K562 (cell line): ENCODE measurements around the gene AHCY. TPM values are rescaled to one million over a fixed set of nuclear protein-coding genes. Genes with fewer than 3 reads are reported as not detected.

ENCODE experiments used
- ATAC-seq: fragments of 200-7000 bp; cut with Tn5 transposase; 3 replicates; pipeline ENCODE4 v1.9.1; 2020; ENCODE audit warnings: moderate library complexity
- BruUV-seq: library from RNA; stranded (reverse); fragments of 400-500 nt; replicated peaks from 2 replicates; lab custom pipeline; 2021; lab: Mats Ljungman, UMichigan
- CTCF ChIA-PET: fragments of 300-600 bp; formaldehyde crosslinking; extraction: SDS; loops from one replicate; lab custom pipeline; 2021; ENCODE audit warnings: low intra/inter-chr PET ratio; lab: Yijun Ruan, JAX
- POLR2A ChIA-PET: fragments of 300-600, 350-650 bp; sonication (Branson Sonifier 250); formaldehyde crosslinking; extraction: SDS; loops from one replicate; lab custom pipeline; 2021; ENCODE audit warnings: antibody characterized with exemption, inconsistent platforms; lab: Yijun Ruan, JAX
- DNase-seq, 4 experiments: peaks; one replicate each; pipeline versions ENCODE4 v3.0.0 to v3.0.0-alpha.2; 2011 to 2018; ENCODE audit warnings: low spot score in 3 of 4, mixed read lengths in 3 of 4; ENCODE audit errors: extremely low read depth in 1 of 4
- FAIRE-seq: peaks from 2 replicates; lab custom pipeline; 2011; peaks lifted over from hg19 to GRCh38; lab: Jason Lieb, UNC
- H2AFZ ChIP-seq: 2 replicates; pipeline ENCODE4 v1.6.0; 2011; ENCODE audit warnings: low read depth, low read length, control low read depth, inconsistent platforms
- H3K27ac ChIP-seq: fragments of 200-600 bp; 3 replicates; pipeline ENCODE4 v1.8.0; 2011; ENCODE audit warnings: low read depth, mild to moderate bottlenecking, control low read depth, inconsistent platforms, low read length, moderate library complexity, mixed read lengths; ENCODE audit errors: extremely low read depth
- H3K27me3 ChIP-seq, 2 experiments: fragments of 300-600 bp in 1 of 2; 2 replicates in 1 of 2; 3 replicates in 1 of 2; pipeline versions ENCODE4 v1.6.0 to v1.8.0; 2011; ENCODE audit warnings: inconsistent platforms in 2 of 2, low read length in 2 of 2, mild to moderate bottlenecking in 1 of 2, mixed read lengths in 1 of 2, moderate library complexity in 1 of 2; ENCODE audit not compliant: control insufficient read depth in 2 of 2, insufficient read depth in 2 of 2
- H3K36me3 ChIP-seq: fragments of 300-600 bp; 3 replicates; pipeline ENCODE4 v1.8.0; 2011; ENCODE audit warnings: mild to moderate bottlenecking, low read length, inconsistent platforms; ENCODE audit not compliant: control insufficient read depth, insufficient read depth
- H3K4me1 ChIP-seq, 2 experiments: fragments of 200-600 bp in 1 of 2; replicated peaks in 1 of 2; 2 replicates in 1 of 2; 3 replicates in 1 of 2; pipeline versions ENCODE4 v1.5.1 to v1.8.0; 2011; ENCODE audit warnings: inconsistent platforms in 2 of 2, low read length in 2 of 2, mild to moderate bottlenecking in 1 of 2, mixed read lengths in 1 of 2, moderate library complexity in 1 of 2; ENCODE audit not compliant: control insufficient read depth in 2 of 2, insufficient read depth in 2 of 2
- H3K4me2 ChIP-seq: 2 replicates; pipeline ENCODE4 v1.6.1; 2011; ENCODE audit warnings: low read length, control low read depth, inconsistent platforms, mixed read lengths; ENCODE audit not compliant: insufficient read depth
- H3K4me3 ChIP-seq: fragments of 200-600 bp; sonication (generic), shearing (Covaris generic); 2 replicates; pipeline ENCODE4 v1.5.1; 2016; ENCODE audit warnings: control low read depth, inconsistent platforms
- H3K79me2 ChIP-seq: fragments of 200-600 bp; 3 replicates; pipeline ENCODE4 v1.8.0; 2011; ENCODE audit warnings: low read length, inconsistent platforms; ENCODE audit not compliant: control insufficient read depth, insufficient read depth
- H3K9ac ChIP-seq, 2 experiments: 2 replicates each; pipeline versions ENCODE4 v1.6.0 to v1.6.1; 2011; ENCODE audit warnings: low read depth in 2 of 2, low read length in 2 of 2, control low read depth in 1 of 2, inconsistent platforms in 1 of 2, mild to moderate bottlenecking in 1 of 2, mixed read lengths in 1 of 2; ENCODE audit not compliant: insufficient read depth in 1 of 2
- H3K9me1 ChIP-seq: one replicate; pipeline ENCODE4 v1.6.0; 2011; ENCODE audit warnings: inconsistent platforms, mild to moderate bottlenecking, low read length, moderate library complexity; ENCODE audit not compliant: control insufficient read depth, insufficient read depth
- H3K9me3 ChIP-seq: replicated peaks from 2 replicates; pipeline ENCODE4 v1.5.1; 2011; ENCODE audit warnings: low read depth, low read length, inconsistent platforms; ENCODE audit not compliant: control insufficient read depth, insufficient read depth
- H4K20me1 ChIP-seq: replicated peaks from 2 replicates; pipeline ENCODE4 v1.6.1; 2011; ENCODE audit warnings: low read length, inconsistent platforms, mixed read lengths; ENCODE audit not compliant: control insufficient read depth, insufficient read depth
- E2F3 ChIP-seq: fragments of 250-450 bp; sonication (Bioruptor Pico); IDR thresholded peaks from 2 replicates; pipeline ENCODE4 v1.4.0; 2020; ENCODE audit warnings: mild to moderate bottlenecking
- KAT2B ChIP-seq: IDR thresholded peaks from one replicate; pipeline ENCODE4 v1.6.1; 2012; ENCODE audit warnings: low read depth, mild to moderate bottlenecking, control low read depth, inconsistent platforms, low read length, moderate library complexity
- MEIS2 ChIP-seq: fragments of 450-650 bp; IDR thresholded peaks from 2 replicates; pipeline ENCODE4 v1.6.1; 2014; ENCODE audit warnings: mild to moderate bottlenecking; ENCODE audit not compliant: partially characterized antibody
- ZNF12 ChIP-seq: sonication (generic); formaldehyde crosslinking; IDR thresholded peaks from 2 replicates; pipeline ENCODE4 v1.4.0; 2020; ENCODE audit warnings: mild to moderate bottlenecking, missing genetic modification reagents
- ZNF134 ChIP-seq: fragments of 250-450 bp; sonication (Bioruptor Pico); conservative IDR thresholded peaks from 2 replicates; pipeline ENCODE4 v1.4.0; 2020
- WGBS: fragments of 100-300 bp; shearing (Covaris generic); methylation state at CpG from one replicate; pipeline ENCODE4 v1.1.6; 2016; ENCODE audit warnings: low coverage, mixed read lengths; ENCODE audit not compliant: insufficient coverage; ENCODE audit errors: missing lambda C conversion rate; 5-methylcytosine and 5-hydroxymethylcytosine counted together
- in situ Hi-C: fragments of 300-500 bp; cut with MboI; formaldehyde crosslinking; loops from 4 replicates; pipeline ENCODE4 v1.15.0; 2018; ENCODE audit warnings: inconsistent platforms, mixed read lengths
- intact Hi-C: fragments of 100-400 bp; cut with micrococcal nuclease; formaldehyde crosslinking; loops from 2 replicates; pipeline ENCODE4 v1.14.2; 2022
- polyA plus RNA-seq, 8 experiments: library from polyadenylated mRNA; depleted of rRNA in 4 of 8; stranded (reverse) in 5 of 8; unstranded in 3 of 8; fragments of >200 nt; fragmentation: Nextera tagmentation in 2 of 8; fragmentation: Illumina TruSeq in 1 of 8; extraction: Ambion mirVana in 2 of 8; extraction: Trizol in 1 of 8; gene quantifications; 2 replicates each; pipeline versions ENCODE4 v1.2.1 to v1.2.3, GENCODE V29; 2011 to 2014; ENCODE audit warnings: inconsistent platforms in 1 of 8, missing spikeins in 1 of 8
- total RNA-seq, 7 experiments: library from RNA; depleted of rRNA in 6 of 7; stranded (reverse); fragments of >200 nt in 6 of 7; fragmentation: Illumina TruSeq in 2 of 7; extraction: Trizol in 2 of 7; gene quantifications; 2 replicates each; pipeline versions ENCODE4 v1.2.1 to v1.2.3, GENCODE V29; 2011 to 2021; ENCODE audit warnings: low replicate concordance in 1 of 7
- TF ChIP-seq, protein P1 (sequence below): fragments of 450-650 bp; IDR thresholded peaks from 2 replicates; pipeline ENCODE4 v1.6.1; 2016; ENCODE audit warnings: mild to moderate bottlenecking, moderate library complexity
- TF ChIP-seq, protein P2 (sequence below), 3 experiments: fragments of 200-800 bp in 1 of 3; fragments of 250-450 bp in 1 of 3; fragments of 450-650 bp in 1 of 3; sonication (Bioruptor Pico) in 1 of 3; sonication (Bioruptor generic) in 1 of 3; formaldehyde crosslinking in 1 of 3; IDR thresholded peaks; 2 replicates each; pipeline versions ENCODE4 v1.6.1 to v1.8.0; 2016 to 2022; ENCODE audit warnings: mild to moderate bottlenecking in 2 of 3, missing genetic modification characterization in 2 of 3, missing compliant biosample characterization in 1 of 3, moderate library complexity in 1 of 3

Gene AHCY
- total and polyA plus RNA-seq, 9 of the 15 experiments (the other 6 are each of a cell fraction or from before 2014, with no cell fraction given): 82.5 to 269 (median 190) TPM

DNA sequence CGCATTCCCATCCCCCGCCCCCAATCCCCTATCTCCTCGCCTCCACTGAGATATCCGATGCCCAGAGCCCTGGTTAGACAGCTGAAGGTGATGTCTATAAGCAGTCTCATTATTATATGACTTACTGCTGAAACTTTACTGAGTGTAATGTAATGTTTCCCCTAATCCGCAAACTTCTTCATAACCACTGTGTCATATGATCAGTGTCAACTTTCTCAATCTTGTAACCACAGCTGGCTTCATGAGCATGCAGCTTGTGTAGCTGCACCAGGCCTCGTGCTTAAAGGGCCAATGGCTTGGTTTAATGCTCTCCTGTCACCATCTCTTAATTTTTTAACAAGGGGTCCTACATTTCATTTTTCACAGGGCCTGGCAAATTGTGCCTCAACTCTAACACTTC, 53.9 kb downstream of the AHCY start:
- intact Hi-C loops: no loop called here
- H3K4me1 ChIP-seq: peaks cover 6 to 15% of the 10 kb centered on the region in 2 experiments; a peak in 3 of 5 replicates
- ChIA-PET POLR2A (interaction anchor here (0.6 to 1.6 kb wide), 2 partner anchors 14 to 529 kb away, joined by 3 to 4 read pairs; no protein-coding TSS in a partner anchor), CTCF (no interaction called here)
- no peaks in the 10 kb centered on the region for H3K9me1 ChIP-seq
- no peaks in the 10 kb centered on the region for H3K9me3 ChIP-seq
- FAIRE-seq: peak; percentile 40
- no peak overlapping the region for H3K4me3 ChIP-seq
- 25% methylated on average over 6 of the region's 6 CpGs for WGBS
- no peak overlapping the region for H3K9ac ChIP-seq
- H3K79me2 ChIP-seq: no peaks in the 10 kb centered on the region
- peak overlapping the region; percentile 39; the same call in 1 of the 2 replicates for H3K4me2 ChIP-seq
- no peak overlapping the region for H3K27ac ChIP-seq
- in situ Hi-C loops: no loop called here
- BruUV-seq: no TSS peak
- no peaks in the 10 kb centered on the region for H3K27me3 ChIP-seq
- H3K36me3 ChIP-seq: no peaks in the 10 kb centered on the region
- 0 out of 2 replicates have a peak overlapping the region, but pooled peaks have one; percentile 22 for H2AFZ ChIP-seq
- peak in 1 of 4 experiments; percentile 55 for DNase-seq
- peak; percentile 74 for ATAC-seq
- no peaks in the 10 kb centered on the region for H4K20me1 ChIP-seq
- TF ChIP-seq KAT2B (no peak), MEIS2 (peak; percentile 20), ZNF134 (CRISPR knock-in tag) (no peak), E2F3 (no peak), ZNF12 (CRISPR knock-in tag) (no peak)
- TF ChIP-seq, protein P1, sequence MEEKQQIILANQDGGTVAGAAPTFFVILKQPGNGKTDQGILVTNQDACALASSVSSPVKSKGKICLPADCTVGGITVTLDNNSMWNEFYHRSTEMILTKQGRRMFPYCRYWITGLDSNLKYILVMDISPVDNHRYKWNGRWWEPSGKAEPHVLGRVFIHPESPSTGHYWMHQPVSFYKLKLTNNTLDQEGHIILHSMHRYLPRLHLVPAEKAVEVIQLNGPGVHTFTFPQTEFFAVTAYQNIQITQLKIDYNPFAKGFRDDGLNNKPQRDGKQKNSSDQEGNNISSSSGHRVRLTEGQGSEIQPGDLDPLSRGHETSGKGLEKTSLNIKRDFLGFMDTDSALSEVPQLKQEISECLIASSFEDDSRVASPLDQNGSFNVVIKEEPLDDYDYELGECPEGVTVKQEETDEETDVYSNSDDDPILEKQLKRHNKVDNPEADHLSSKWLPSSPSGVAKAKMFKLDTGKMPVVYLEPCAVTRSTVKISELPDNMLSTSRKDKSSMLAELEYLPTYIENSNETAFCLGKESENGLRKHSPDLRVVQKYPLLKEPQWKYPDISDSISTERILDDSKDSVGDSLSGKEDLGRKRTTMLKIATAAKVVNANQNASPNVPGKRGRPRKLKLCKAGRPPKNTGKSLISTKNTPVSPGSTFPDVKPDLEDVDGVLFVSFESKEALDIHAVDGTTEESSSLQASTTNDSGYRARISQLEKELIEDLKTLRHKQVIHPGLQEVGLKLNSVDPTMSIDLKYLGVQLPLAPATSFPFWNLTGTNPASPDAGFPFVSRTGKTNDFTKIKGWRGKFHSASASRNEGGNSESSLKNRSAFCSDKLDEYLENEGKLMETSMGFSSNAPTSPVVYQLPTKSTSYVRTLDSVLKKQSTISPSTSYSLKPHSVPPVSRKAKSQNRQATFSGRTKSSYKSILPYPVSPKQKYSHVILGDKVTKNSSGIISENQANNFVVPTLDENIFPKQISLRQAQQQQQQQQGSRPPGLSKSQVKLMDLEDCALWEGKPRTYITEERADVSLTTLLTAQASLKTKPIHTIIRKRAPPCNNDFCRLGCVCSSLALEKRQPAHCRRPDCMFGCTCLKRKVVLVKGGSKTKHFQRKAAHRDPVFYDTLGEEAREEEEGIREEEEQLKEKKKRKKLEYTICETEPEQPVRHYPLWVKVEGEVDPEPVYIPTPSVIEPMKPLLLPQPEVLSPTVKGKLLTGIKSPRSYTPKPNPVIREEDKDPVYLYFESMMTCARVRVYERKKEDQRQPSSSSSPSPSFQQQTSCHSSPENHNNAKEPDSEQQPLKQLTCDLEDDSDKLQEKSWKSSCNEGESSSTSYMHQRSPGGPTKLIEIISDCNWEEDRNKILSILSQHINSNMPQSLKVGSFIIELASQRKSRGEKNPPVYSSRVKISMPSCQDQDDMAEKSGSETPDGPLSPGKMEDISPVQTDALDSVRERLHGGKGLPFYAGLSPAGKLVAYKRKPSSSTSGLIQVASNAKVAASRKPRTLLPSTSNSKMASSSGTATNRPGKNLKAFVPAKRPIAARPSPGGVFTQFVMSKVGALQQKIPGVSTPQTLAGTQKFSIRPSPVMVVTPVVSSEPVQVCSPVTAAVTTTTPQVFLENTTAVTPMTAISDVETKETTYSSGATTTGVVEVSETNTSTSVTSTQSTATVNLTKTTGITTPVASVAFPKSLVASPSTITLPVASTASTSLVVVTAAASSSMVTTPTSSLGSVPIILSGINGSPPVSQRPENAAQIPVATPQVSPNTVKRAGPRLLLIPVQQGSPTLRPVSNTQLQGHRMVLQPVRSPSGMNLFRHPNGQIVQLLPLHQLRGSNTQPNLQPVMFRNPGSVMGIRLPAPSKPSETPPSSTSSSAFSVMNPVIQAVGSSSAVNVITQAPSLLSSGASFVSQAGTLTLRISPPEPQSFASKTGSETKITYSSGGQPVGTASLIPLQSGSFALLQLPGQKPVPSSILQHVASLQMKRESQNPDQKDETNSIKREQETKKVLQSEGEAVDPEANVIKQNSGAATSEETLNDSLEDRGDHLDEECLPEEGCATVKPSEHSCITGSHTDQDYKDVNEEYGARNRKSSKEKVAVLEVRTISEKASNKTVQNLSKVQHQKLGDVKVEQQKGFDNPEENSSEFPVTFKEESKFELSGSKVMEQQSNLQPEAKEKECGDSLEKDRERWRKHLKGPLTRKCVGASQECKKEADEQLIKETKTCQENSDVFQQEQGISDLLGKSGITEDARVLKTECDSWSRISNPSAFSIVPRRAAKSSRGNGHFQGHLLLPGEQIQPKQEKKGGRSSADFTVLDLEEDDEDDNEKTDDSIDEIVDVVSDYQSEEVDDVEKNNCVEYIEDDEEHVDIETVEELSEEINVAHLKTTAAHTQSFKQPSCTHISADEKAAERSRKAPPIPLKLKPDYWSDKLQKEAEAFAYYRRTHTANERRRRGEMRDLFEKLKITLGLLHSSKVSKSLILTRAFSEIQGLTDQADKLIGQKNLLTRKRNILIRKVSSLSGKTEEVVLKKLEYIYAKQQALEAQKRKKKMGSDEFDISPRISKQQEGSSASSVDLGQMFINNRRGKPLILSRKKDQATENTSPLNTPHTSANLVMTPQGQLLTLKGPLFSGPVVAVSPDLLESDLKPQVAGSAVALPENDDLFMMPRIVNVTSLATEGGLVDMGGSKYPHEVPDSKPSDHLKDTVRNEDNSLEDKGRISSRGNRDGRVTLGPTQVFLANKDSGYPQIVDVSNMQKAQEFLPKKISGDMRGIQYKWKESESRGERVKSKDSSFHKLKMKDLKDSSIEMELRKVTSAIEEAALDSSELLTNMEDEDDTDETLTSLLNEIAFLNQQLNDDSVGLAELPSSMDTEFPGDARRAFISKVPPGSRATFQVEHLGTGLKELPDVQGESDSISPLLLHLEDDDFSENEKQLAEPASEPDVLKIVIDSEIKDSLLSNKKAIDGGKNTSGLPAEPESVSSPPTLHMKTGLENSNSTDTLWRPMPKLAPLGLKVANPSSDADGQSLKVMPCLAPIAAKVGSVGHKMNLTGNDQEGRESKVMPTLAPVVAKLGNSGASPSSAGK: peak; percentile 78
- TF ChIP-seq, protein P2, sequence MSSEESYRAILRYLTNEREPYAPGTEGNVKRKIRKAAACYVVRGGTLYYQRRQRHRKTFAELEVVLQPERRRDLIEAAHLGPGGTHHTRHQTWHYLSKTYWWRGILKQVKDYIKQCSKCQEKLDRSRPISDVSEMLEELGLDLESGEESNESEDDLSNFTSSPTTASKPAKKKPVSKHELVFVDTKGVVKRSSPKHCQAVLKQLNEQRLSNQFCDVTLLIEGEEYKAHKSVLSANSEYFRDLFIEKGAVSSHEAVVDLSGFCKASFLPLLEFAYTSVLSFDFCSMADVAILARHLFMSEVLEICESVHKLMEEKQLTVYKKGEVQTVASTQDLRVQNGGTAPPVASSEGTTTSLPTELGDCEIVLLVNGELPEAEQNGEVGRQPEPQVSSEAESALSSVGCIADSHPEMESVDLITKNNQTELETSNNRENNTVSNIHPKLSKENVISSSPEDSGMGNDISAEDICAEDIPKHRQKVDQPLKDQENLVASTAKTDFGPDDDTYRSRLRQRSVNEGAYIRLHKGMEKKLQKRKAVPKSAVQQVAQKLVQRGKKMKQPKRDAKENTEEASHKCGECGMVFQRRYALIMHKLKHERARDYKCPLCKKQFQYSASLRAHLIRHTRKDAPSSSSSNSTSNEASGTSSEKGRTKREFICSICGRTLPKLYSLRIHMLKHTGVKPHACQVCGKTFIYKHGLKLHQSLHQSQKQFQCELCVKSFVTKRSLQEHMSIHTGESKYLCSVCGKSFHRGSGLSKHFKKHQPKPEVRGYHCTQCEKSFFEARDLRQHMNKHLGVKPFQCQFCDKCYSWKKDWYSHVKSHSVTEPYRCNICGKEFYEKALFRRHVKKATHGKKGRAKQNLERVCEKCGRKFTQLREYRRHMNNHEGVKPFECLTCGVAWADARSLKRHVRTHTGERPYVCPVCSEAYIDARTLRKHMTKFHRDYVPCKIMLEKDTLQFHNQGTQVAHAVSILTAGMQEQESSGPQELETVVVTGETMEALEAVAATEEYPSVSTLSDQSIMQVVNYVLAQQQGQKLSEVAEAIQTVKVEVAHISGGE (CRISPR knock-in tag; IDR thresholded peaks at IDR 0.05): no peak
